ENCODE results near the gene OBSCN.

OBSCN gene

GRCh38 chr1:228284148-228284495 lies 76.3 kb downstream of the OBSCN start:
- DNase-seq (ENCODE audit: low read depth) = no peak
- no peak overlapping the region for H3K4me3 ChIP-seq (replicated peaks; ENCODE audit: low read depth, low read length)
- TF ChIP-seq, protein P1, sequence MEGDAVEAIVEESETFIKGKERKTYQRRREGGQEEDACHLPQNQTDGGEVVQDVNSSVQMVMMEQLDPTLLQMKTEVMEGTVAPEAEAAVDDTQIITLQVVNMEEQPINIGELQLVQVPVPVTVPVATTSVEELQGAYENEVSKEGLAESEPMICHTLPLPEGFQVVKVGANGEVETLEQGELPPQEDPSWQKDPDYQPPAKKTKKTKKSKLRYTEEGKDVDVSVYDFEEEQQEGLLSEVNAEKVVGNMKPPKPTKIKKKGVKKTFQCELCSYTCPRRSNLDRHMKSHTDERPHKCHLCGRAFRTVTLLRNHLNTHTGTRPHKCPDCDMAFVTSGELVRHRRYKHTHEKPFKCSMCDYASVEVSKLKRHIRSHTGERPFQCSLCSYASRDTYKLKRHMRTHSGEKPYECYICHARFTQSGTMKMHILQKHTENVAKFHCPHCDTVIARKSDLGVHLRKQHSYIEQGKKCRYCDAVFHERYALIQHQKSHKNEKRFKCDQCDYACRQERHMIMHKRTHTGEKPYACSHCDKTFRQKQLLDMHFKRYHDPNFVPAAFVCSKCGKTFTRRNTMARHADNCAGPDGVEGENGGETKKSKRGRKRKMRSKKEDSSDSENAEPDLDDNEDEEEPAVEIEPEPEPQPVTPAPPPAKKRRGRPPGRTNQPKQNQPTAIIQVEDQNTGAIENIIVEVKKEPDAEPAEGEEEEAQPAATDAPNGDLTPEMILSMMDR (IDR thresholded peaks at IDR 0.05; ENCODE audit: low read length, missing control alignments) = no peak

GRCh38 chr1:228284521-228284920 lies 76.7 kb downstream of the OBSCN start:
- H3K4me3 ChIP-seq (replicated peaks; ENCODE audit: low read depth, low read length) = no peak overlapping the region
- TF ChIP-seq, protein P1 (IDR thresholded peaks at IDR 0.05; ENCODE audit: low read length, missing control alignments) = no peak
- no peak for DNase-seq (ENCODE audit: low read depth)

GRCh38 chr1:228285661-228286504 lies 78.0 kb downstream of the OBSCN start:
- no peak for DNase-seq (ENCODE audit: low read depth)
- TF ChIP-seq, protein P1 (IDR thresholded peaks at IDR 0.05; ENCODE audit: low read length, missing control alignments) = no peak
- H3K4me3 ChIP-seq (replicated peaks; ENCODE audit: low read depth, low read length) = no peak overlapping the region

GRCh38 chr1:228286505-228287417 lies 78.9 kb downstream of the OBSCN start:
- TF ChIP-seq, protein P1 (IDR thresholded peaks at IDR 0.05; ENCODE audit: low read length, missing control alignments) = no peak
- no peak for DNase-seq (ENCODE audit: low read depth)
- H3K4me3 ChIP-seq (replicated peaks; ENCODE audit: low read depth, low read length) = no peak overlapping the region

- no peak overlapping the region for H3K4me3 ChIP-seq (replicated peaks; ENCODE audit: low read depth, low read length)
- no peak for DNase-seq (ENCODE audit: low read depth)
- TF ChIP-seq, protein P1 (IDR thresholded peaks at IDR 0.05; ENCODE audit: low read length, missing control alignments) = no peak
Observed at GRCh38 chr1:228287541-228288425, 79.9 kb downstream of the OBSCN start.

GRCh38 chr1:228288536-228289238 lies 80.8 kb downstream of the OBSCN start:
- H3K4me3 ChIP-seq (replicated peaks; ENCODE audit: low read depth, low read length) = no peak overlapping the region
- TF ChIP-seq, protein P1 (IDR thresholded peaks at IDR 0.05; ENCODE audit: low read length, missing control alignments) = no peak
- DNase-seq (ENCODE audit: low read depth) = no peak
